GM23338 (cell line): ENCODE measurements around the gene CALHM5.

Experiments
- POLR2AphosphoS5 ChIP-seq: IDR thresholded peaks from 2 replicates; pipeline ENCODE4 v1.6.1; 2016; ENCODE audit warnings: antibody characterized with exemption, low read depth
- ZNF331 ChIP-seq: fragments of 250-450 bp; sonication (Bioruptor Pico); IDR thresholded peaks from 2 replicates; pipeline ENCODE4 v1.5.0; 2020; ENCODE audit warnings: low read depth, mild to moderate bottlenecking, moderate library complexity
- TF ChIP-seq, protein P1 (sequence below), 2 experiments: fragments of 200-600 bp in 1 of 2; sonication (generic) in 1 of 2; conservative IDR thresholded peaks; 2 replicates each; pipeline versions ENCODE4 v1.5.1 to v1.6.1; 2016 to 2017; ENCODE audit warnings: antibody characterized with exemption in 2 of 2, low read depth in 2 of 2, mild to moderate bottlenecking in 2 of 2, moderate library complexity in 1 of 2
- TF ChIP-seq, protein P2 (sequence below): IDR thresholded peaks from 2 replicates; pipeline ENCODE4 v1.6.1; 2016; ENCODE audit warnings: antibody characterized with exemption

DNA sequence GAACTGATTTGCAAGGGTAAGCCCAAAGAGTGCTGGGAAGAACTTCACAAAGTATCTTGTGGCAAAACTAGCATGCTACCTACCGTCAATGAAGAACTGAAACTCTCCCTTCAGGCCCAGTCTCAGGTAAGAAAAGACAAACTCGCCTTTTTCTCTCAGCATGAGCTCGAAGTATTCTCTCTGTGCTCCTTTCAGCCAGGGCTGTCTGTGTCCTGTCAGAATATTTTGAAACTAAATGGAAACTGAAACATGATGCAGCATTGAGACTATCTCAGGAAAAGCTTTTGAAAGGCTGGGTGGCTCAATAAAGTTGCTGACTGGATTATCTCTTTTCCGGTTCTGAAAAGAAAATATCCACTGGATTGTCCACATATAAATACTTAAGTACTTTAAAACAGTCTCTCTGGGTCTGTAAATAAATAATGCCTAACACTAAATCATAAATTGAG, 696 bp downstream of the CALHM5 start:
- TF ChIP-seq, protein P1, sequence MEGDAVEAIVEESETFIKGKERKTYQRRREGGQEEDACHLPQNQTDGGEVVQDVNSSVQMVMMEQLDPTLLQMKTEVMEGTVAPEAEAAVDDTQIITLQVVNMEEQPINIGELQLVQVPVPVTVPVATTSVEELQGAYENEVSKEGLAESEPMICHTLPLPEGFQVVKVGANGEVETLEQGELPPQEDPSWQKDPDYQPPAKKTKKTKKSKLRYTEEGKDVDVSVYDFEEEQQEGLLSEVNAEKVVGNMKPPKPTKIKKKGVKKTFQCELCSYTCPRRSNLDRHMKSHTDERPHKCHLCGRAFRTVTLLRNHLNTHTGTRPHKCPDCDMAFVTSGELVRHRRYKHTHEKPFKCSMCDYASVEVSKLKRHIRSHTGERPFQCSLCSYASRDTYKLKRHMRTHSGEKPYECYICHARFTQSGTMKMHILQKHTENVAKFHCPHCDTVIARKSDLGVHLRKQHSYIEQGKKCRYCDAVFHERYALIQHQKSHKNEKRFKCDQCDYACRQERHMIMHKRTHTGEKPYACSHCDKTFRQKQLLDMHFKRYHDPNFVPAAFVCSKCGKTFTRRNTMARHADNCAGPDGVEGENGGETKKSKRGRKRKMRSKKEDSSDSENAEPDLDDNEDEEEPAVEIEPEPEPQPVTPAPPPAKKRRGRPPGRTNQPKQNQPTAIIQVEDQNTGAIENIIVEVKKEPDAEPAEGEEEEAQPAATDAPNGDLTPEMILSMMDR (conservative IDR thresholded peaks at IDR 0.05; ENCODE audit: low read depth in 2 of 2) = no peak
- TF ChIP-seq, protein P2, sequence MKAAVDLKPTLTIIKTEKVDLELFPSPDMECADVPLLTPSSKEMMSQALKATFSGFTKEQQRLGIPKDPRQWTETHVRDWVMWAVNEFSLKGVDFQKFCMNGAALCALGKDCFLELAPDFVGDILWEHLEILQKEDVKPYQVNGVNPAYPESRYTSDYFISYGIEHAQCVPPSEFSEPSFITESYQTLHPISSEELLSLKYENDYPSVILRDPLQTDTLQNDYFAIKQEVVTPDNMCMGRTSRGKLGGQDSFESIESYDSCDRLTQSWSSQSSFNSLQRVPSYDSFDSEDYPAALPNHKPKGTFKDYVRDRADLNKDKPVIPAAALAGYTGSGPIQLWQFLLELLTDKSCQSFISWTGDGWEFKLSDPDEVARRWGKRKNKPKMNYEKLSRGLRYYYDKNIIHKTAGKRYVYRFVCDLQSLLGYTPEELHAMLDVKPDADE = no peak
- TF ChIP-seq ZNF331 (CRISPR knock-in tag) (no peak), POLR2AphosphoS5 (no peak)
